Bone marrow (tissue), 2 donors: Measurements from ENCODE around the gene ODF2L.

ENCODE experiments used
- DNase-seq, 2 donors: peaks; one replicate each; lab custom pipeline; 2025; lab: John Stamatoyannopoulos, UW

ODF2L gene

GRCh38 chr1:86395751-86396497 is at the start of gene ODF2L:
ODF2L (minus strand) TSS chr1:86396323; CDS start chr1:86387027, 9,296 bp downstream.
- DNase-seq = peak; percentile 65 to 74

- no peak for DNase-seq
These were observed 49.8 kb upstream of the ODF2L start for GRCh38 chr1:86445919-86446318.

- no peak for DNase-seq
These were observed 45.9 kb upstream of the ODF2L start for GRCh38 chr1:86441997-86442396.

- peak in 1 of 2 donors; percentile 50 for DNase-seq
These were observed 45.5 kb upstream of the ODF2L start for GRCh38 chr1:86441581-86441980.

GRCh38 chr1:86436041-86436440 is 39.9 kb upstream of the ODF2L start:
- DNase-seq = no peak

- no peak for DNase-seq
These were observed 39.2 kb upstream of the ODF2L start for GRCh38 chr1:86435327-86435726.

GRCh38 chr1:86434059-86434458 is 37.9 kb upstream of the ODF2L start:
- DNase-seq = no peak

- no peak for DNase-seq
These were observed 34.3 kb upstream of the ODF2L start for GRCh38 chr1:86430376-86430775.

- peak in 1 of 2 donors; percentile 83 for DNase-seq
These were observed 33.7 kb upstream of the ODF2L start for GRCh38 chr1:86429835-86430234.

- DNase-seq = peak in 1 of 2 donors; percentile 10
These were observed 33.1 kb upstream of the ODF2L start for GRCh38 chr1:86429122-86429725.

- no peak for DNase-seq
These were observed 27.8 kb upstream of the ODF2L start, which contains the start of gene CLCA2 for GRCh38 chr1:86423873-86424272. CLCA2 (plus strand) TSS chr1:86424171; CDS start chr1:86424248, 77 bp downstream.

- DNase-seq = no peak
These were observed 27.4 kb upstream of the ODF2L start for GRCh38 chr1:86423473-86423872.

- no peak for DNase-seq
These were observed 25.6 kb upstream of the ODF2L start for GRCh38 chr1:86421601-86422280.

GRCh38 chr1:86419277-86419903 is 23.3 kb upstream of the ODF2L start:
- DNase-seq = peak in 1 of 2 donors; percentile 66

- DNase-seq = no peak
These were observed 20.2 kb upstream of the ODF2L start for GRCh38 chr1:86416343-86416742.

GRCh38 chr1:86410879-86411278 is 14.8 kb upstream of the ODF2L start:
- DNase-seq = no peak

GRCh38 chr1:86409416-86410021 is 13.4 kb upstream of the ODF2L start:
- no peak for DNase-seq

- DNase-seq = peak in 1 of 2 donors; percentile 44
These were observed 371 bp upstream of the ODF2L start for GRCh38 chr1:86396498-86396890.

GRCh38 chr1:86394416-86394815 is 1.7 kb downstream of the ODF2L start:
- DNase-seq = no peak

- peak in 1 of 2 donors; percentile 54 for DNase-seq
These were observed 6.8 kb downstream of the ODF2L start for GRCh38 chr1:86389307-86389706.

GRCh38 chr1:86388777-86389176 is 7.3 kb downstream of the ODF2L start:
- DNase-seq = no peak
